AG04449 (cell line): Measurements from ENCODE around the gene SENP2.

Source experiments
- CTCF ChIA-PET: fragments of 350-600 bp; formaldehyde crosslinking; extraction: SDS; loops from one replicate; lab custom pipeline; 2021; ENCODE audit warnings: antibody characterized with exemption; lab: Yijun Ruan, JAX
- POLR2A ChIA-PET: fragments of 400-600, 350-600 bp; formaldehyde crosslinking; extraction: SDS; loops from one replicate; lab custom pipeline; 2020; ENCODE audit warnings: antibody characterized with exemption, inconsistent platforms; lab: Yijun Ruan, JAX
- DNase-seq: peaks from one replicate; pipeline ENCODE4 v3.0.0-alpha.2; 2010; ENCODE audit warnings: low read depth, low spot score
- H3K4me3 ChIP-seq: 2 replicates; pipeline ENCODE4 v1.5.1; 2011; ENCODE audit warnings: low read depth, mild to moderate bottlenecking, control low read depth, low read length
- TF ChIP-seq, protein P1 (sequence below): IDR thresholded peaks from one replicate; pipeline ENCODE4 v1.5.1; 2011; ENCODE audit warnings: mild to moderate bottlenecking, moderate library complexity, low read length, control low read depth, inconsistent platforms; ENCODE audit not compliant: insufficient read depth; ENCODE audit errors: missing control alignments

Gene SENP2

DNA sequence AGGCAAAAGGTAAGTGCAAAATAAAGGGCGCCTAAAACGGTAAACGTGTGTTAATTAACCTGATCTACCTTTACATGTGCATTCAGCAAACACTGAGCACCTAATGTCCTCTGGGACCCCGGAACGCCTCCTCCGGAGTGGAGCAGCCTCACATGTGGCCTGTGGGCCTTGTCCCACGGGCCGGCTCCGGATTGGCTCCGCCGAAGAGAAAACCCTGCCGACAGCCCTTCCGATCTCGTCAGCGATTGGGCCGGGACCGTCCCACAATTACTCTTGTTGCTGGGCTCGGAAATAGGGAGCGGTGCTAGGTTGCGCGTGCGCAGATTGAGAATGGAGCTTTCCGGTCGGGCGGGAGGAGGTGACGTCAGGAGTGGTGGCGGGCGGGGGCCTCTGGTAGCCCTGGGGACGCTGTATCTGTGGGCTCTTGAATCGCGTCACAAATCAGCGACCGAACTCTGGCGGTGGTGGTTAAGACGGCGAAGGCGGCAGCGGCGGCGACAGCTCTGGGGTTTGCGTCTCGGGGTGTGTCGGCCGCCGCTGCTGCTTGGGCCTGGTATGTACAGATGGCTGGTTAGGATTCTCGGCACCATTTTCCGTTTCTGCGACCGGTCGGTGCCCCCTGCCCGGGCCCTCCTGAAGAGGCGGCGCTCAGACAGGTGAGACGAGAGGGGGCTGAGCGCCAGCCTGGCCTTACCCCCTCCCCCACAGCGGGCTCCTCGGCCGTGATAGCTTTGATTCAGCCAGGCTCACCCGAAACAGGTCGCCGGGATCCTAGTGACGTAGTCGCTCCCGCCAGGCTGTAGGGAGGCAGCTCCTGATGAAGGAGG lies at the start of gene SENP2:
Gene SENP2 (plus strand): TSS at position 437 of the 827 bp plus-strand sequence. CDS start 119 bp downstream, at position 556.
- POLR2A ChIA-PET = interaction anchor here (0.6 to 1.0 kb wide), 4 partner anchors 12 to 1930 kb away, joined by 3 to 4 read pairs (median 3); partner anchors contain the start of gene TMEM41A
- H3K4me3 ChIP-seq = peak within 1 kb of the TSS; percentile 94
- CTCF ChIA-PET = interaction anchor here (1.2 to 4.8 kb wide), 3 partner anchors 12 to 124 kb away, joined by 3 to 47 read pairs (median 7); no protein-coding TSS in a partner anchor
- TF ChIP-seq, protein P1, sequence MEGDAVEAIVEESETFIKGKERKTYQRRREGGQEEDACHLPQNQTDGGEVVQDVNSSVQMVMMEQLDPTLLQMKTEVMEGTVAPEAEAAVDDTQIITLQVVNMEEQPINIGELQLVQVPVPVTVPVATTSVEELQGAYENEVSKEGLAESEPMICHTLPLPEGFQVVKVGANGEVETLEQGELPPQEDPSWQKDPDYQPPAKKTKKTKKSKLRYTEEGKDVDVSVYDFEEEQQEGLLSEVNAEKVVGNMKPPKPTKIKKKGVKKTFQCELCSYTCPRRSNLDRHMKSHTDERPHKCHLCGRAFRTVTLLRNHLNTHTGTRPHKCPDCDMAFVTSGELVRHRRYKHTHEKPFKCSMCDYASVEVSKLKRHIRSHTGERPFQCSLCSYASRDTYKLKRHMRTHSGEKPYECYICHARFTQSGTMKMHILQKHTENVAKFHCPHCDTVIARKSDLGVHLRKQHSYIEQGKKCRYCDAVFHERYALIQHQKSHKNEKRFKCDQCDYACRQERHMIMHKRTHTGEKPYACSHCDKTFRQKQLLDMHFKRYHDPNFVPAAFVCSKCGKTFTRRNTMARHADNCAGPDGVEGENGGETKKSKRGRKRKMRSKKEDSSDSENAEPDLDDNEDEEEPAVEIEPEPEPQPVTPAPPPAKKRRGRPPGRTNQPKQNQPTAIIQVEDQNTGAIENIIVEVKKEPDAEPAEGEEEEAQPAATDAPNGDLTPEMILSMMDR = no peak
- DNase-seq = peak; percentile 87

DNA sequence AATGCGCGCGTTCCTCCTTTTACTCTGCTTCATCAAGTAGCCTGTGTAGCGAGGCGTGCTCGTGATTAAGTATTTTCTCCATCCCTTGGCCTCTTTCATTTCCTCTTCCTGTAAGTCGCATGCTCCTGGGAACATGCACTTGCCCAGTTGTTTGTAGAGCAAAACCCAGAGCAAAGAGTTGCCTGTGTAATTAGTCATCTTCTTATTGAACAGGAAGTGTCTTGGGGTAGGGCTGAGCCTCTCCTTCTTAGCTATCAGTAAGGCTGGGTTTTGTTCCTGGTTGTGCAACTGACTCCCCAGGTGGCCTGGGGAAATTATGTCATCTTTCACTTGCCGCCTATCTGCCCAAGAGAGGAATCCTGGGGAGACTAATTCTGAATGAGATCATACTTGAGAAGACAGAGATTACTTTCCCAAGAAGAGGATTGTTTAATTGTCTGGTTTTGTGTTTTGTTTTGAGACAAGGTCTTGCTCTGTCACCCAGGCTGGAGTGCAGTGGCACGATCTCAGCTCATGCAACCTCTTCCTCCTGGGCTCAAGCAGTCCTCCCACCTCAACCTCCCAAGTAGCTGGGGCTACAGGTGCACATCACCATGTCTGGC lies 48.6 kb upstream of the SENP2 start:
- peak; percentile 23 for DNase-seq
- CTCF ChIA-PET = interaction anchor here (1.0 to 1.1 kb wide), 2 partner anchors 9 to 22 kb away, joined by 3 read pairs; no protein-coding TSS in a partner anchor
- no peak overlapping the region for H3K4me3 ChIP-seq

GRCh38 chr3:185539934-185540333 lies 46.2 kb upstream of the SENP2 start:
- CTCF ChIA-PET = no interaction called here
- TF ChIP-seq, protein P1 = no peak
- POLR2A ChIA-PET = no interaction called here
- H3K4me3 ChIP-seq = no peak overlapping the region
- no peak for DNase-seq

More for the DNA sequence above, 48.6 kb upstream of the SENP2 start:
- TF ChIP-seq, protein P1 = no peak
- POLR2A ChIA-PET = no interaction called here

- CTCF ChIA-PET = no interaction called here
- no peak overlapping the region for H3K4me3 ChIP-seq
- POLR2A ChIA-PET = no interaction called here
- no peak for DNase-seq
- TF ChIP-seq, protein P1 = no peak
These were observed 45.4 kb upstream of the SENP2 start for GRCh38 chr3:185540695-185541094.

- peak; percentile 95 for DNase-seq
- CTCF ChIA-PET = interaction anchor here (5.9 kb wide), 1 partner anchor 10 kb away, joined by 30 read pairs; no protein-coding TSS in a partner anchor
- H3K4me3 ChIP-seq = no peak overlapping the region
- POLR2A ChIA-PET = no interaction called here
- TF ChIP-seq, protein P1 = no peak
These were observed 37.0 kb upstream of the SENP2 start for GRCh38 chr3:185549122-185549521.
